Neutrophil (primary cell): ENCODE measurements around the gene ATG7.
"Not testable (repeated sequence)": the region's sequence is repeated elsewhere in the genome, so short reads cannot be mapped to it uniquely, and the experiment has no call there.

Experiments
- H3K27ac ChIP-seq: fragments of 200-600 bp; sonication (generic); 2 replicates; pipeline ENCODE4 v1.5.1; 2016; ENCODE audit warnings: mild to moderate bottlenecking, moderate library complexity
- H3K27me3 ChIP-seq: fragments of 200-600 bp; sonication (generic); 2 replicates; pipeline ENCODE4 v1.6.0; 2016; ENCODE audit warnings: mild to moderate bottlenecking
- H3K36me3 ChIP-seq: fragments of 200-600 bp; sonication (generic); 2 replicates; pipeline ENCODE4 v1.5.1; 2017
- H3K4me1 ChIP-seq, 2 experiments: fragments of 200-600 bp in 1 of 2; sonication (generic) in 1 of 2; 1 replicate in 1 of 2; 2 replicates in 1 of 2; pipeline versions ENCODE4 v1.5.1 to v1.6.1; 2013 to 2016; ENCODE audit warnings: low read depth in 1 of 2, low read length in 1 of 2, mild to moderate bottlenecking in 1 of 2, moderate library complexity in 1 of 2; ENCODE audit not compliant: control insufficient read depth in 1 of 2, insufficient read depth in 1 of 2
- H3K4me3 ChIP-seq, 2 experiments: fragments of 200-600 bp in 1 of 2; sonication (generic) in 1 of 2; 1 replicate in 1 of 2; 2 replicates in 1 of 2; pipeline ENCODE4 v1.5.1; 2013 to 2016; ENCODE audit warnings: low read depth in 1 of 2, low read length in 1 of 2, mild to moderate bottlenecking in 1 of 2, moderate library complexity in 1 of 2
- H3K9me3 ChIP-seq: fragments of 200-600 bp; sonication (generic); 2 replicates; pipeline ENCODE4 v1.5.1; 2016
- TF ChIP-seq, protein P1 (sequence below): fragments of 200-600 bp; sonication (generic); IDR thresholded peaks from 2 replicates; pipeline ENCODE4 v1.5.1; 2016; ENCODE audit warnings: antibody characterized with exemption

The ATG7 gene

DNA sequence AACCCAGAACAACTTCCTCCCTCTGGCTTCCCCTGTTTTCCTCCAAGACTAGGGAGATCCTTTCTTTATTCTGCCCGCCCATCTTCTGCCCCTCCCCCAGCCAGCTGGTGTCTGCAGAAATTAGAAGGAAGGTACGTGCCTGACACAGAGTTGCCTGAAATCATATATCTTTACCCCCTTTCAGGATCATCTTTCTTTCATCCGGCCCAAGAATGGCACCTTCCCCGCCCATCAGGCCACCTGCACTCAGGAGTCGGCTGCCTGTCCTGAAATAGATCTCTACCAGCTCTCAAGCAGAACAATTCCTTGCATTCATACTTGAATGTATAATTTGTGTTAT, 237.8 kb downstream of the ATG7 start:
- H3K27ac ChIP-seq = no peak overlapping the region
- H3K27me3 ChIP-seq = no peaks in the 10 kb centered on the region

DNA sequence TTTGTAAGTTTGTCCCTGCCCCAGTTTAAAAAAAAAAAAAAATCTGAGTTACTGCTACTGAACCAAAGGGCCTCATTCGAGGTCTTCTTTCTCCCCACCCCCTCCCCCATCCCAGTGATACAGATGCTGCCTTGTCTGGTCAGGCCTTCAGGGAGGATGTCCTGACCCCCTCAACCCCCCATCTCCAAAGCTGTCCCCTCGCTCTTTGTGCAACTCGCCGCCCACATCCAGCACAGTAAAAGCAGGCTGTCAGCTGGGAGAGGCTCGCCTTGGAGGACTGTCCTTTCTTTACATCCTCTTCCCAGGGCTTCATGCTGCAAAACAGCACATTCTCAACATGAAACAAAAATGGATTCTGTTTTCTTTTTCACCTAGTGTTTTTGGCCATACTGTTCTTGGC, 238.2 kb downstream of the ATG7 start:
- no peak overlapping the region for H3K27ac ChIP-seq
- no peaks in the 10 kb centered on the region for H3K9me3 ChIP-seq
- H3K27me3 ChIP-seq = no peaks in the 10 kb centered on the region
- TF ChIP-seq, protein P1, sequence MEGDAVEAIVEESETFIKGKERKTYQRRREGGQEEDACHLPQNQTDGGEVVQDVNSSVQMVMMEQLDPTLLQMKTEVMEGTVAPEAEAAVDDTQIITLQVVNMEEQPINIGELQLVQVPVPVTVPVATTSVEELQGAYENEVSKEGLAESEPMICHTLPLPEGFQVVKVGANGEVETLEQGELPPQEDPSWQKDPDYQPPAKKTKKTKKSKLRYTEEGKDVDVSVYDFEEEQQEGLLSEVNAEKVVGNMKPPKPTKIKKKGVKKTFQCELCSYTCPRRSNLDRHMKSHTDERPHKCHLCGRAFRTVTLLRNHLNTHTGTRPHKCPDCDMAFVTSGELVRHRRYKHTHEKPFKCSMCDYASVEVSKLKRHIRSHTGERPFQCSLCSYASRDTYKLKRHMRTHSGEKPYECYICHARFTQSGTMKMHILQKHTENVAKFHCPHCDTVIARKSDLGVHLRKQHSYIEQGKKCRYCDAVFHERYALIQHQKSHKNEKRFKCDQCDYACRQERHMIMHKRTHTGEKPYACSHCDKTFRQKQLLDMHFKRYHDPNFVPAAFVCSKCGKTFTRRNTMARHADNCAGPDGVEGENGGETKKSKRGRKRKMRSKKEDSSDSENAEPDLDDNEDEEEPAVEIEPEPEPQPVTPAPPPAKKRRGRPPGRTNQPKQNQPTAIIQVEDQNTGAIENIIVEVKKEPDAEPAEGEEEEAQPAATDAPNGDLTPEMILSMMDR = no peak
- H3K4me1 ChIP-seq = no peaks in the 10 kb centered on the region
- H3K4me3 ChIP-seq = no peak overlapping the region
- peaks cover 4% of the 10 kb centered on the region for H3K36me3 ChIP-seq

More for the DNA sequence above, 237.8 kb downstream of the ATG7 start:
- Histone ChIP-seq H3K4me1 (no peaks in the 10 kb centered on the region), H3K36me3 (peaks cover 4% of the 10 kb centered on the region), H3K4me3 (no peak overlapping the region), H3K9me3 (no peaks in the 10 kb centered on the region)
- TF ChIP-seq, protein P1 = no peak

DNA sequence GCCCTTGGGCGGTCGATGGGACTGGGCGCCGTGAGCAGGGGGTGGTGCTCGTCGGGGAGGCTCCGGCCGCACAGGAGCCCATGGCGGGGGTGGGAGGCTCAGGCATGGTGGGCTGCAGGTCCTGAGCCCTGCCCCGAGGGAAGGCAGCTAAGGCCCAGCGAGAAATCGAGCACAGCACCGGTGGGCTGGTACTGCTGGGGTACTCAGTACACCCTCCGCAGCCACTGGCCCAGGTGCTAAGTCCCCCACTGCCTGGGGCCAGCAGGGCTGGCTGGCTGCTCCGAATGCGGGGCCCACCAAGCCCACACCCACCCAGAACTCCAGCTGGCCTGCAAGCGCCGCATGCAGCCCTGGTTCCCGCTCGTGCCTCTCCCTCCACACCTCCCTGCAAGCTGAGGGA, 239.4 kb downstream of the ATG7 start:
- not testable (repeated sequence) for H3K27me3 ChIP-seq, H3K9me3 ChIP-seq, H3K4me1 ChIP-seq, H3K4me3 ChIP-seq, H3K36me3 ChIP-seq, H3K27ac ChIP-seq

DNA sequence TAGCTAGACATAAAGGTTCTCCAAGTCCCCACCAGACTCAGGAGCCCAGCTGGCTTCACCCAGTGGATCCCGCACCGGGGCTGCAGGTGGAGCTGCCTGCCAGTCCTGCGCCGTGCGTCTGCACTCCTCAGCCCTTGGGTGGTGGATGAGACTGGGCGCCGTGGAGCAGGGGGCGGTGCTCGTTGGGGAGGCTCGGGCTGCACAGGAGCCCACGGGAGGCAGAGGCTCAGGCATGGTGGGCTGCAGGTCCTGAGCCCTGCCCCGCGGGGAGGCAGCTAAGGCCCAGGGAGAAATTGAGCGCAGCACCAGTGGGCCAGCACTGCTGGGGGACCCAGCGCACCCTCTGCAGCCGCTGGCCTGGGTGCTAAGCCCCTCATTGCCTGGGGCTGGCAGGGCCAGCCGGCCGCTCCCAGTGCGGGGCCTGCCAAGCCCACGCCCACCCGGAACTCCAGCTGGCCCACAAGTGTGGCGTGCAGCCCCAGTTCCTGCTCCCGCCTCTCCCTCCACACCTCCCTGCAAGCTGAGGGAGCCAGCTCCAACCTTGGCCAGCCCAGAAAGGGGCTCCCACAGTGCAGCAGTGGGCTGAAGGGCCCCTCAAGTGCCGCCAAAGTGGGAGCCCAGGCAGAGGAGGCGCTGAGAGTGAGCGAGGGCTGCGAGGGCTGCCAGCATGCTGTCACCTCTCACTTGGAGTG, 241.1 kb downstream of the ATG7 start:
- peak overlapping the region; percentile 27 for H3K27ac ChIP-seq
- not testable (repeated sequence) for H3K36me3 ChIP-seq, H3K4me3 ChIP-seq, H3K27me3 ChIP-seq, H3K9me3 ChIP-seq, H3K4me1 ChIP-seq

DNA sequence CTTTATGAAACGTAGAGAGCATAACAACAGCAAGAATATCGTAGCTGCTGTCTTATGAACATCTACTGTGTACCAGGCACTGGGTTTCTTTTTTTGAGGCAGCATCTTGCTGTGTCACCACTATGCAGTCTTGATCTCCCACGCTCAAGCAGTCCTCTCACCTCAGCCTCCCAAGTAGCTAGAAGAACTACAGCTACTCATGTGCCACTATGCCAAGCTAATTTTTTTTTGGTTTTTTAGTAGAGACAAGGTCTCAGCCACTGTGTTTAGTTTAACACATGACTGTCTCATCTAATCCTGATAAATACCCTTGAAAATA, 241.6 kb downstream of the ATG7 start:
- Histone ChIP-seq H3K4me3 (no peak overlapping the region), H3K36me3 (peaks cover 4% of the 10 kb centered on the region), H3K27ac (peak overlapping the region; percentile 27), H3K9me3 (no peaks in the 10 kb centered on the region), H3K27me3 (no peaks in the 10 kb centered on the region), H3K4me1 (no peaks in the 10 kb centered on the region)
- TF ChIP-seq, protein P1 = no peak

DNA sequence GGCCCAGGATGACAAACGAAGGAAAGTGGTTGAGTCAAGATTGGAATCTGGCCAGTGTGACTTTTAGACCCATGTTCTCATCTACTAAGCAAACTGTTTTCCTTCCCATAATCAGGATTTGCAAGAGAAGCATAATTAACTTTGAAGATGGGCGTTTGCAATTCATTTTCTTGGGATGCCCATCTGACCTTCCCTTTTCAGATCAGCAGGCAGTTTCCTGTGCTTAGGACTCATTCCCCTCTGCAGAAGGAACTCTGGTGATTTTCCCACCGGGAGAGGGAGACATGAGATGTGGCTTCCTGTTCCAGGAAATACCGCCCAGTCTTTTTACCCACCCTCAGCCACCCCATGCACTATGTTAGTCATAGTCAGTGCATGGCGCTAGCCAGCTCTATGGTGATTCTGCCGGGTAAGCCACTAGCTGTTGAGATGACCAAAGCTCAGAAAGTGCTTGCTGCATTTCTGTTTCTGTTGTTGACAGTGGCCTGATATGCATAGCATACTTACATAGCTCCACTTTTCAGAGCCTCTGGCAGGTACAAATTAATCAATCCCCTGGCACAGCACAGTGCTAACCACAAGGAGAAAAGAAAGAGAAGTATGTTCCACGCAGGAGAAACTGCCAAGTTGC, 242.1 kb downstream of the ATG7 start:
- Histone ChIP-seq H3K27ac (peak overlapping the region; percentile 27), H3K36me3 (peaks cover 4% of the 10 kb centered on the region), H3K4me3 (no peak overlapping the region)

More for the DNA sequence above, 242.1 kb downstream of the ATG7 start:
- H3K27me3 ChIP-seq = no peaks in the 10 kb centered on the region
- TF ChIP-seq, protein P1 = no peak
- H3K9me3 ChIP-seq = no peaks in the 10 kb centered on the region
- H3K4me1 ChIP-seq = no peaks in the 10 kb centered on the region
